ENCODE measurements around the gene ARNT2.
A peak's percentile ranks its signal among the peaks of the same experiment; 100 is the strongest.

The ARNT2 gene

GRCh38 chr15:80615361-80615736 is 211.2 kb downstream of the ARNT2 start:
- Histone ChIP-seq H3K27ac (ENCODE audit: insufficient read depth in 1 of 2, low read depth in 1 of 2, low read length in 2 of 2, poor library complexity in 1 of 2, severe bottlenecking in 2 of 2) (no peak overlapping the region), H3K9me3 (ENCODE audit: control extremely low read depth in 1 of 5, control insufficient read depth in 4 of 5, insufficient read depth in 2 of 5, low read depth in 1 of 5, low read length in 4 of 5) (no peaks in the 10 kb centered on the region), H3K4me1 (ENCODE audit: control extremely low read depth in 1 of 4, control insufficient read depth in 4 of 4, insufficient read depth in 4 of 4, low read length in 3 of 4) (no peaks in the 10 kb centered on the region), H3K27me3 (replicated peaks in 2 of 5; ENCODE audit: control insufficient read depth in 4 of 5, insufficient read depth in 5 of 5, low read length in 4 of 5) (peaks cover 0 to 17% (median 4%) of the 10 kb centered on the region in 5 experiments), H3K4me3 (ENCODE audit: control insufficient read depth in 1 of 7, extremely low read depth in 1 of 7, insufficient read depth in 4 of 7, low read depth in 2 of 7, low read length in 6 of 7) (no peak overlapping the region), H3K36me3 (ENCODE audit: control insufficient read depth in 4 of 4, insufficient read depth in 4 of 4, low read length in 3 of 4) (no peaks in the 10 kb centered on the region)
- 97% methylated on average over 3 of the region's 4 CpGs for WGBS (ENCODE audit: insufficient coverage)
- POLR2A ChIA-PET = no interaction called here
- CTCF ChIA-PET = no interaction called here
- no peak for DNase-seq

GRCh38 chr15:80615783-80616391 is 211.7 kb downstream of the ARNT2 start:
- 98% methylated on average over 12 of the region's 14 CpGs for WGBS (ENCODE audit: insufficient coverage)
- Histone ChIP-seq H3K4me1 (ENCODE audit: control extremely low read depth in 1 of 4, control insufficient read depth in 4 of 4, insufficient read depth in 4 of 4, low read length in 3 of 4) (no peaks in the 10 kb centered on the region), H3K9me3 (ENCODE audit: control extremely low read depth in 1 of 5, control insufficient read depth in 4 of 5, insufficient read depth in 2 of 5, low read depth in 1 of 5, low read length in 4 of 5) (no peaks in the 10 kb centered on the region), H3K36me3 (ENCODE audit: control insufficient read depth in 4 of 4, insufficient read depth in 4 of 4, low read length in 3 of 4) (no peaks in the 10 kb centered on the region), H3K4me3 (ENCODE audit: control insufficient read depth in 1 of 7, extremely low read depth in 1 of 7, insufficient read depth in 4 of 7, low read depth in 2 of 7, low read length in 6 of 7) (no peak overlapping the region), H3K27ac (ENCODE audit: insufficient read depth in 1 of 2, low read depth in 1 of 2, low read length in 2 of 2, poor library complexity in 1 of 2, severe bottlenecking in 2 of 2) (no peak overlapping the region), H3K27me3 (replicated peaks in 2 of 5; ENCODE audit: control insufficient read depth in 4 of 5, insufficient read depth in 5 of 5, low read length in 4 of 5) (peaks cover 0 to 17% (median 4%) of the 10 kb centered on the region in 5 experiments)
- ChIA-PET CTCF (no interaction called here), POLR2A (no interaction called here)
- DNase-seq = peak in 1 of 3 donors; percentile 10

- POLR2A ChIA-PET = no interaction called here
- DNase-seq = peak in 2 of 3 donors; percentile 17 to 24
- Histone ChIP-seq H3K36me3 (ENCODE audit: control insufficient read depth in 4 of 4, insufficient read depth in 4 of 4, low read length in 3 of 4) (no peaks in the 10 kb centered on the region), H3K9me3 (ENCODE audit: control extremely low read depth in 1 of 5, control insufficient read depth in 4 of 5, insufficient read depth in 2 of 5, low read depth in 1 of 5, low read length in 4 of 5) (peaks cover 0 to 11% (median 2%) of the 10 kb centered on the region in 5 experiments), H3K27me3 (replicated peaks in 2 of 5; ENCODE audit: control insufficient read depth in 4 of 5, insufficient read depth in 5 of 5, low read length in 4 of 5) (peaks cover 0 to 17% (median 4%) of the 10 kb centered on the region in 5 experiments), H3K4me1 (ENCODE audit: control extremely low read depth in 1 of 4, control insufficient read depth in 4 of 4, insufficient read depth in 4 of 4, low read length in 3 of 4) (no peaks in the 10 kb centered on the region), H3K27ac (ENCODE audit: insufficient read depth in 1 of 2, low read depth in 1 of 2, low read length in 2 of 2, poor library complexity in 1 of 2, severe bottlenecking in 2 of 2) (no peak overlapping the region), H3K4me3 (ENCODE audit: control insufficient read depth in 1 of 7, extremely low read depth in 1 of 7, insufficient read depth in 4 of 7, low read depth in 2 of 7, low read length in 6 of 7) (no peak overlapping the region)
- WGBS (ENCODE audit: insufficient coverage) = 91% methylated on average over 3 of the region's 7 CpGs
- CTCF ChIA-PET = interaction anchor here (1.3 to 4.2 kb wide), 6 partner anchors 24 to 351 kb away, joined by 3 to 29 read pairs (median 4); partner anchors contain the start of gene CEMIP
Measured at GRCh38 chr15:80618685-80619400, 214.7 kb downstream of the ARNT2 start.

GRCh38 chr15:80619680-80620079 is 215.5 kb downstream of the ARNT2 start:
- peak; percentile 31 to 61 (median 44) for DNase-seq
- WGBS (ENCODE audit: insufficient coverage) = 80% methylated on average over 1 of the region's 1 CpG
- CTCF ChIA-PET = interaction anchor here (0.8 to 4.2 kb wide), 8 partner anchors 9 to 163 kb away, joined by 3 to 29 read pairs (median 5); partner anchors contain the start of gene CEMIP

GRCh38 chr15:80620141-80620540 is 216.0 kb downstream of the ARNT2 start:
- H3K4me3 ChIP-seq (ENCODE audit: control insufficient read depth in 1 of 7, extremely low read depth in 1 of 7, insufficient read depth in 4 of 7, low read depth in 2 of 7, low read length in 6 of 7) = no peak overlapping the region
- POLR2A ChIA-PET = no interaction called here

More at GRCh38 chr15:80619680-80620079, 215.5 kb downstream of the ARNT2 start:
- Histone ChIP-seq H3K4me3 (ENCODE audit: control insufficient read depth in 1 of 7, extremely low read depth in 1 of 7, insufficient read depth in 4 of 7, low read depth in 2 of 7, low read length in 6 of 7) (no peak overlapping the region), H3K27me3 (replicated peaks in 2 of 5; ENCODE audit: control insufficient read depth in 4 of 5, insufficient read depth in 5 of 5, low read length in 4 of 5) (peaks cover 0 to 17% (median 4%) of the 10 kb centered on the region in 5 experiments), H3K36me3 (ENCODE audit: control insufficient read depth in 4 of 4, insufficient read depth in 4 of 4, low read length in 3 of 4) (no peaks in the 10 kb centered on the region), H3K4me1 (ENCODE audit: control extremely low read depth in 1 of 4, control insufficient read depth in 4 of 4, insufficient read depth in 4 of 4, low read length in 3 of 4) (no peaks in the 10 kb centered on the region), H3K9me3 (ENCODE audit: control extremely low read depth in 1 of 5, control insufficient read depth in 4 of 5, insufficient read depth in 2 of 5, low read depth in 1 of 5, low read length in 4 of 5) (peaks cover 0 to 11% (median 2%) of the 10 kb centered on the region in 5 experiments), H3K27ac (ENCODE audit: insufficient read depth in 1 of 2, low read depth in 1 of 2, low read length in 2 of 2, poor library complexity in 1 of 2, severe bottlenecking in 2 of 2) (no peak overlapping the region)
- POLR2A ChIA-PET = no interaction called here

GRCh38 chr15:80620931-80621330 is 216.7 kb downstream of the ARNT2 start:
- POLR2A ChIA-PET = interaction anchor here (0.7 to 1.1 kb wide), 3 partner anchors 75 to 165 kb away, joined by 3 to 4 read pairs (median 4); no protein-coding TSS in a partner anchor

More at GRCh38 chr15:80620141-80620540, 216.0 kb downstream of the ARNT2 start:
- no peaks in the 10 kb centered on the region for H3K36me3 ChIP-seq (ENCODE audit: control insufficient read depth in 4 of 4, insufficient read depth in 4 of 4, low read length in 3 of 4)
- no peak for DNase-seq
- H3K4me1 ChIP-seq (ENCODE audit: control extremely low read depth in 1 of 4, control insufficient read depth in 4 of 4, insufficient read depth in 4 of 4, low read length in 3 of 4) = no peaks in the 10 kb centered on the region
- WGBS (ENCODE audit: insufficient coverage) = 100% methylated on average over 1 of the region's 3 CpGs
- peaks cover 0 to 17% (median 4%) of the 10 kb centered on the region in 5 experiments for H3K27me3 ChIP-seq (replicated peaks in 2 of 5; ENCODE audit: control insufficient read depth in 4 of 5, insufficient read depth in 5 of 5, low read length in 4 of 5)
- peaks cover 0 to 11% (median 2%) of the 10 kb centered on the region in 5 experiments for H3K9me3 ChIP-seq (ENCODE audit: control extremely low read depth in 1 of 5, control insufficient read depth in 4 of 5, insufficient read depth in 2 of 5, low read depth in 1 of 5, low read length in 4 of 5)
- CTCF ChIA-PET = interaction anchor here (0.8 to 4.2 kb wide), 10 partner anchors 9 to 164 kb away, joined by 3 to 29 read pairs (median 4); partner anchors contain the start of gene CEMIP
- H3K27ac ChIP-seq (ENCODE audit: insufficient read depth in 1 of 2, low read depth in 1 of 2, low read length in 2 of 2, poor library complexity in 1 of 2, severe bottlenecking in 2 of 2) = no peak overlapping the region

More at GRCh38 chr15:80620931-80621330, 216.7 kb downstream of the ARNT2 start:
- no peaks in the 10 kb centered on the region for H3K4me1 ChIP-seq (ENCODE audit: control extremely low read depth in 1 of 4, control insufficient read depth in 4 of 4, insufficient read depth in 4 of 4, low read length in 3 of 4)
- peaks cover 0 to 15% (median 4%) of the 10 kb centered on the region in 5 experiments for H3K27me3 ChIP-seq (replicated peaks in 2 of 5; ENCODE audit: control insufficient read depth in 4 of 5, insufficient read depth in 5 of 5, low read length in 4 of 5)
- no peaks in the 10 kb centered on the region for H3K36me3 ChIP-seq (ENCODE audit: control insufficient read depth in 4 of 4, insufficient read depth in 4 of 4, low read length in 3 of 4)
- H3K27ac ChIP-seq (ENCODE audit: insufficient read depth in 1 of 2, low read depth in 1 of 2, low read length in 2 of 2, poor library complexity in 1 of 2, severe bottlenecking in 2 of 2) = no peak overlapping the region
- no peak for DNase-seq
- CTCF ChIA-PET = interaction anchor here (0.6 to 4.2 kb wide), 8 partner anchors 8 to 159 kb away, joined by 3 to 29 read pairs (median 3); partner anchors contain the start of gene CEMIP
- no peak overlapping the region for H3K4me3 ChIP-seq (ENCODE audit: control insufficient read depth in 1 of 7, extremely low read depth in 1 of 7, insufficient read depth in 4 of 7, low read depth in 2 of 7, low read length in 6 of 7)
- peaks cover 0 to 11% (median 2%) of the 10 kb centered on the region in 5 experiments for H3K9me3 ChIP-seq (ENCODE audit: control extremely low read depth in 1 of 5, control insufficient read depth in 4 of 5, insufficient read depth in 2 of 5, low read depth in 1 of 5, low read length in 4 of 5)
- WGBS (ENCODE audit: insufficient coverage) = 88% methylated on average over 5 of the region's 5 CpGs
